K562 (cell line): ENCODE measurements around the gene STRA8. TPM values are rescaled to one million over a fixed set of nuclear protein-coding genes. Genes with fewer than 3 reads are reported as not detected.

ENCODE experiments used
- DMBX1 ChIP-seq: fragments of 250-450 bp; sonication (Bioruptor Pico); IDR thresholded peaks from 2 replicates; pipeline ENCODE4 v1.8.0; 2022; ENCODE audit warnings: inconsistent platforms, mild to moderate bottlenecking, moderate library complexity, borderline replicate concordance
- HDAC2 ChIP-seq: fragments of 450-650 bp; IDR thresholded peaks from 2 replicates; pipeline ENCODE4 v1.6.1; 2016; ENCODE audit warnings: mild to moderate bottlenecking
- MCM5 ChIP-seq: fragments of 450-650 bp; IDR thresholded peaks from 2 replicates; pipeline ENCODE4 v1.6.1; 2016; ENCODE audit warnings: low read depth
- MEF2D ChIP-seq: conservative IDR thresholded peaks from 2 replicates; pipeline ENCODE4 v1.6.1; 2016; ENCODE audit warnings: low read depth, missing genetic modification characterization, missing compliant biosample characterization
- MYNN ChIP-seq, 2 experiments: sonication (generic); formaldehyde crosslinking in 1 of 2; IDR thresholded peaks; 2 replicates each; pipeline versions ENCODE4 v1.5.0 to v1.6.1; 2016 to 2020; ENCODE audit warnings: antibody characterized with exemption in 1 of 2, missing genetic modification reagents in 1 of 2
- NFIC ChIP-seq: fragments of 450-650 bp; IDR thresholded peaks from 2 replicates; pipeline ENCODE4 v1.6.1; 2017; ENCODE audit warnings: mild to moderate bottlenecking, inconsistent platforms
- RREB1 ChIP-seq: fragments of 250-450 bp; sonication (Bioruptor Pico); IDR thresholded peaks from 2 replicates; pipeline ENCODE4 v1.4.0; 2020
- SMAD3 ChIP-seq: fragments of 450-650 bp; formaldehyde crosslinking; conservative IDR thresholded peaks from 2 replicates; pipeline ENCODE4 v1.4.0; 2020; ENCODE audit warnings: mild to moderate bottlenecking
- TSHZ1 ChIP-seq: fragments of 250-450 bp; sonication (Bioruptor Pico); IDR thresholded peaks from 2 replicates; pipeline ENCODE4 v1.4.0; 2020; ENCODE audit warnings: mild to moderate bottlenecking, moderate library complexity
- YY1 ChIP-seq, 3 experiments: IDR thresholded peaks; 2 replicates each; pipeline ENCODE4 v1.6.1; 2011; ENCODE audit warnings: low read length in 2 of 3, mild to moderate bottlenecking in 2 of 3, moderate library complexity in 2 of 3, borderline replicate concordance in 1 of 3, control low read depth in 1 of 3, low read depth in 1 of 3; ENCODE audit not compliant: insufficient read depth in 3 of 3, insufficient replicate concordance in 2 of 3, control insufficient read depth in 1 of 3, insufficient read length in 1 of 3; ENCODE audit errors: extremely low read depth in 1 of 3
- ZNF324 ChIP-seq: fragments of 250-450 bp; sonication (Bioruptor Pico); IDR thresholded peaks from 2 replicates; pipeline ENCODE4 v1.4.0; 2020; ENCODE audit warnings: mild to moderate bottlenecking
- polyA plus RNA-seq, 8 experiments: library from polyadenylated mRNA; depleted of rRNA in 4 of 8; stranded (reverse) in 5 of 8; unstranded in 3 of 8; fragments of >200 nt; fragmentation: Nextera tagmentation in 2 of 8; fragmentation: Illumina TruSeq in 1 of 8; extraction: Ambion mirVana in 2 of 8; extraction: Trizol in 1 of 8; gene quantifications; 2 replicates each; pipeline versions ENCODE4 v1.2.1 to v1.2.3, GENCODE V29; 2011 to 2014; ENCODE audit warnings: inconsistent platforms in 1 of 8, missing spikeins in 1 of 8
- total RNA-seq, 7 experiments: library from RNA; depleted of rRNA in 6 of 7; stranded (reverse); fragments of >200 nt in 6 of 7; fragmentation: Illumina TruSeq in 2 of 7; extraction: Trizol in 2 of 7; gene quantifications; 2 replicates each; pipeline versions ENCODE4 v1.2.1 to v1.2.3, GENCODE V29; 2011 to 2021; ENCODE audit warnings: low replicate concordance in 1 of 7
- TF ChIP-seq, protein P1 (sequence below): fragments of 450-650 bp; formaldehyde crosslinking; IDR thresholded peaks from 2 replicates; pipeline ENCODE4 v1.4.0; 2020; ENCODE audit warnings: mild to moderate bottlenecking, moderate library complexity

The STRA8 gene
- total and polyA plus RNA-seq, 9 of the 15 experiments (the other 6 are each of a cell fraction or from before 2014, with no cell fraction given) = not detected

DNA sequence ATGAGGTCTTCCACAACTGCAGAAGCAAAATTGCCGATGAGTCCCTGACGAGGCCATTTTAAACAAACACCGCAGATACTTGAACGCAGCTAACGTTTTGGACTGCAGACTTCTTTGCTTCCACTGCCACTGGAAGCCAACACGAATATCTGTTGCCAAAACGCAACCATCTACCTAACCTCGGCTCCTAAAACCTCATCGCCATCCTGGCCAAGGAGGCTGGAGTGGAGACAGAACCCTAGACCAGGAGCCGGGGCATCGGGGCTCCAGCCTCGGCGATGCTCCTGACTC lies 22.8 kb upstream of the STRA8 start (continued):
- 0 out of 2 replicates have a peak, but pooled peaks have one; percentile 32 for TF ChIP-seq DMBX1 (CRISPR knock-in tag)
- no peak for TF ChIP-seq MCM5
- TF ChIP-seq MYNN (IDR thresholded peaks at IDR 0.05) = no peak
- TF ChIP-seq MYNN (CRISPR knock-in tag; IDR thresholded peaks at IDR 0.05) = no peak
- peak in 1 of 3 experiments; percentile 55 for TF ChIP-seq YY1 (IDR thresholded peaks at IDR 0.05; ENCODE audit: borderline replicate concordance in 1 of 3, control insufficient read depth in 1 of 3, extremely low read depth in 1 of 3, insufficient read depth in 3 of 3, insufficient read length in 1 of 3, insufficient replicate concordance in 2 of 3, low read depth in 1 of 3, low read length in 2 of 3)
- TF ChIP-seq RREB1 = 0 out of 2 replicates have a peak, but pooled peaks have one; percentile 76
- TF ChIP-seq SMAD3 (CRISPR knock-in tag) = 0 out of 2 replicates have a peak, but pooled peaks have one; percentile 2
- TF ChIP-seq MEF2D (tag) = no peak
- no peak for TF ChIP-seq NFIC
- TF ChIP-seq ZNF324 (CRISPR knock-in tag) = 0 out of 2 replicates have a peak, but pooled peaks have one; percentile 37
- TF ChIP-seq, protein P1, sequence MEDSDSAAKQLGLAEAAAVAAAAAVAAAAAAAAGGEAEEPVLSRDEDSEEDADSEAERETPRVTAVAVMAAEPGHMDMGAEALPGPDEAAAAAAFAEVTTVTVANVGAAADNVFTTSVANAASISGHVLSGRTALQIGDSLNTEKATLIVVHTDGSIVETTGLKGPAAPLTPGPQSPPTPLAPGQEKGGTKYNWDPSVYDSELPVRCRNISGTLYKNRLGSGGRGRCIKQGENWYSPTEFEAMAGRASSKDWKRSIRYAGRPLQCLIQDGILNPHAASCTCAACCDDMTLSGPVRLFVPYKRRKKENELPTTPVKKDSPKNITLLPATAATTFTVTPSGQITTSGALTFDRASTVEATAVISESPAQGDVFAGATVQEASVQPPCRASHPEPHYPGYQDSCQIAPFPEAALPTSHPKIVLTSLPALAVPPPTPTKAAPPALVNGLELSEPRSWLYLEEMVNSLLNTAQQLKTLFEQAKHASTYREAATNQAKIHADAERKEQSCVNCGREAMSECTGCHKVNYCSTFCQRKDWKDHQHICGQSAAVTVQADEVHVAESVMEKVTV (CRISPR knock-in tag) = no peak
- no peak for TF ChIP-seq TSHZ1 (CRISPR knock-in tag)
- peak; percentile 37; the same call in 1 of the 2 replicates for TF ChIP-seq HDAC2
